ENCODE results near the gene KIF1A.
"Not testable (repeated sequence)": the region's sequence is repeated elsewhere in the genome, so short reads cannot be mapped to it uniquely, and the experiment has no call there.

The KIF1A gene

GRCh38 chr2:240678909-240679308 lies 141.1 kb downstream of the KIF1A start:
- not testable (repeated sequence) for DNase-seq

GRCh38 chr2:240678043-240678442 lies 142.0 kb downstream of the KIF1A start:
- not testable (repeated sequence) for DNase-seq

- not testable (repeated sequence) for DNase-seq
Measured at GRCh38 chr2:240675345-240675744, 144.7 kb downstream of the KIF1A start.

- not testable (repeated sequence) for DNase-seq
Measured at GRCh38 chr2:240674461-240675184, 145.4 kb downstream of the KIF1A start.

GRCh38 chr2:240672701-240673190 lies 147.3 kb downstream of the KIF1A start:
- DNase-seq, result no peak

- no peak for DNase-seq
Measured at GRCh38 chr2:240672076-240672700, 147.8 kb downstream of the KIF1A start.

GRCh38 chr2:240670950-240671349 lies 149.1 kb downstream of the KIF1A start:
- DNase-seq, result no peak

- DNase-seq, result no peak
Measured at GRCh38 chr2:240670402-240670801, 149.6 kb downstream of the KIF1A start.

- DNase-seq, result no peak
Measured at GRCh38 chr2:240664622-240665021, 155.4 kb downstream of the KIF1A start.

Data from Kasumi-1 (cell line).